Renal cortex interstitium (tissue), 3 donors: ENCODE results near the gene PKD2. TPM values are rescaled to one million over a fixed set of nuclear protein-coding genes. Genes with fewer than 3 reads are reported as not detected.

Experiments used
- polyA plus RNA-seq, 3 donors: library from polyadenylated mRNA; unstranded; fragments of 120-200 nt; gene quantifications; one replicate each; pipeline ENCODE4 v1.2.1, GENCODE V29; 2013; ENCODE audit not compliant: insufficient read length in 3 of 3

The PKD2 gene
- polyA plus RNA-seq, 3 donors = 73.3 to 76.6 (median 76.6) TPM

Other genes with a start within 250 kb of the PKD2 start
- under 1 TPM in 1 of 3 donors, not detected in 2; 0.23 TPM for gene IBSP, start 208.1 kb upstream of the PKD2 start, polyA plus RNA-seq
- gene MEPE, start 174.7 kb upstream of the PKD2 start, polyA plus RNA-seq = not detected
- 100 to 1,000 TPM; 116 to 210 (median 158) TPM for gene SPP1, start 31.9 kb upstream of the PKD2 start, polyA plus RNA-seq
- gene ABCG2, start 151.0 kb downstream of the PKD2 start, polyA plus RNA-seq = 1 to 10 TPM; 6.5 to 6.8 (median 6.8) TPM